Measurements from ENCODE around the gene KRT7.

Gene KRT7

GRCh38 chr12:52186118-52186840, 46.8 kb upstream of the KRT7 start:
- no peak for TF ChIP-seq CTCF (IDR thresholded peaks at IDR 0.05; ENCODE audit: poor library complexity, severe bottlenecking)
- no peak for DNase-seq (ENCODE audit: low spot score)
- ATAC-seq (ENCODE audit: low read depth): peak; percentile 84
- no peaks in the 10 kb centered on the region for H3K9me3 ChIP-seq (ENCODE audit: severe bottlenecking)
- no peak overlapping the region for H3K4me3 ChIP-seq (ENCODE audit: severe bottlenecking)
- H3K36me3 ChIP-seq (ENCODE audit: low read depth): peaks cover 11% of the 10 kb centered on the region
- peaks cover 64% of the 10 kb centered on the region for H3K4me1 ChIP-seq (ENCODE audit: insufficient read depth, poor library complexity, severe bottlenecking)
- no peaks in the 10 kb centered on the region for H3K27me3 ChIP-seq (ENCODE audit: insufficient read depth, poor library complexity, severe bottlenecking)
- H3K27ac ChIP-seq (ENCODE audit: poor library complexity, severe bottlenecking): peak overlapping the region; percentile 92

GRCh38 chr12:52187206-52187605, 45.8 kb upstream of the KRT7 start:
- ATAC-seq (ENCODE audit: low read depth) (no peak), DNase-seq (ENCODE audit: low spot score) (no peak)
- no peak for TF ChIP-seq CTCF (IDR thresholded peaks at IDR 0.05; ENCODE audit: poor library complexity, severe bottlenecking)
- peaks cover 11% of the 10 kb centered on the region for H3K36me3 ChIP-seq (ENCODE audit: low read depth)
- peaks cover 64% of the 10 kb centered on the region for H3K4me1 ChIP-seq (ENCODE audit: insufficient read depth, poor library complexity, severe bottlenecking)
- H3K9me3 ChIP-seq (ENCODE audit: severe bottlenecking): no peaks in the 10 kb centered on the region
- H3K4me3 ChIP-seq (ENCODE audit: severe bottlenecking): no peak overlapping the region
- peak overlapping the region; percentile 92 for H3K27ac ChIP-seq (ENCODE audit: poor library complexity, severe bottlenecking)
- no peaks in the 10 kb centered on the region for H3K27me3 ChIP-seq (ENCODE audit: insufficient read depth, poor library complexity, severe bottlenecking)

GRCh38 chr12:52187640-52188039, 45.4 kb upstream of the KRT7 start:
- H3K4me1 ChIP-seq (ENCODE audit: insufficient read depth, poor library complexity, severe bottlenecking): peaks cover 68% of the 10 kb centered on the region
- H3K36me3 ChIP-seq (ENCODE audit: low read depth): peaks cover 11% of the 10 kb centered on the region
- H3K9me3 ChIP-seq (ENCODE audit: severe bottlenecking): no peaks in the 10 kb centered on the region
- no peak for ATAC-seq (ENCODE audit: low read depth)
- H3K4me3 ChIP-seq (ENCODE audit: severe bottlenecking): no peak overlapping the region
- DNase-seq (ENCODE audit: low spot score): no peak
- peak overlapping the region; percentile 92 for H3K27ac ChIP-seq (ENCODE audit: poor library complexity, severe bottlenecking)
- TF ChIP-seq CTCF (IDR thresholded peaks at IDR 0.05; ENCODE audit: poor library complexity, severe bottlenecking): no peak
- no peaks in the 10 kb centered on the region for H3K27me3 ChIP-seq (ENCODE audit: insufficient read depth, poor library complexity, severe bottlenecking)

- peaks cover 11% of the 10 kb centered on the region for H3K36me3 ChIP-seq (ENCODE audit: low read depth)
- peak overlapping the region; percentile 92 for H3K27ac ChIP-seq (ENCODE audit: poor library complexity, severe bottlenecking)
- no peak overlapping the region for H3K4me3 ChIP-seq (ENCODE audit: severe bottlenecking)
- ATAC-seq (ENCODE audit: low read depth) (no peak), DNase-seq (ENCODE audit: low spot score) (no peak)
- H3K4me1 ChIP-seq (ENCODE audit: insufficient read depth, poor library complexity, severe bottlenecking): peaks cover 64% of the 10 kb centered on the region
- no peaks in the 10 kb centered on the region for H3K27me3 ChIP-seq (ENCODE audit: insufficient read depth, poor library complexity, severe bottlenecking)
- no peak for TF ChIP-seq CTCF (IDR thresholded peaks at IDR 0.05; ENCODE audit: poor library complexity, severe bottlenecking)
- H3K9me3 ChIP-seq (ENCODE audit: severe bottlenecking): no peaks in the 10 kb centered on the region
Observed at GRCh38 chr12:52188658-52189057, 44.4 kb upstream of the KRT7 start.
